ENCODE data around the gene LRBA. TPM values are rescaled to one million over a fixed set of nuclear protein-coding genes. Genes with fewer than 3 reads are reported as not detected.

LRBA gene
- total and polyA plus RNA-seq, 9 of the 15 experiments (the other 6 are each of a cell fraction or from before 2014, with no cell fraction given): 24.2 to 88.7 (median 59.7) TPM

DNA sequence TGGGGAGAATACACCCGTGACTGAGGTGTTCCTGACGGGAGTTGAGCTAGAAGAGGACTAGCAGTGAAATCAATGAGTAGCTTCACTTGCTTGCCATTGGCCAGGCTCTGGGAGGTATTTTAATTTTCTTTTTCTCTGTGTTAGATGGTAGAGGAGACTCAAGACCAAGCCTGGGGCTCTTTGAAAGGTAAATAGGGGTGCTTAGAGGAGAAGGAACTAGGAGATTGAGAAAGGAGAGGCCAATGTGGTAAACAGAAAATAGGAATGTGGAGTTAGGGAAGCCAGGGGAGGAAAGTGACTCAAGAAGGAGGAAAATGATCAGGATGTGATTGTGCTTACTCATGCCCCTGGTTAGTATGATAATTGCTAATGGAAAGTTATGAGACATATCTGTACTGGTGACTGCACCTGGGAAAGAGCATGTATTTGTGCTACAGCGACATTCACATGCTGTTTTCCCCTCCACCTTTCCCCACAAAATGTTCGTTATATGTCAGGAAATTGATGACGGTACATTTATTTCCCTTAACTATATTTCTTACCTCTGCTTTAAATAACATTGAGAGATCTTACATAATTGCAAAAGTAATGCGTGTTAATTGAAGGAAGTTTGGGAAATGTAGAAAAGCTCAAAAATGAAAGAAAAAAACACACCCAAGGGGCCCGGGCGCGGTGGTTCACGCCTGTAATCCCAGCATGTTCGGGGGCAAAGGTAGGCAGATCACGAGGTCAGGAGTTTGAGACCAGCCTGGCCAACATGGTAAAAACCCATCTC is 16.9 kb upstream of the LRBA start (continued):
- no peak for TF ChIP-seq ZNF407 (IDR thresholded peaks at IDR 0.05; ENCODE audit: low read depth)
- TF ChIP-seq E2F3 (CRISPR knock-in tag; IDR thresholded peaks at IDR 0.05): no peak
- TF ChIP-seq, protein P1, sequence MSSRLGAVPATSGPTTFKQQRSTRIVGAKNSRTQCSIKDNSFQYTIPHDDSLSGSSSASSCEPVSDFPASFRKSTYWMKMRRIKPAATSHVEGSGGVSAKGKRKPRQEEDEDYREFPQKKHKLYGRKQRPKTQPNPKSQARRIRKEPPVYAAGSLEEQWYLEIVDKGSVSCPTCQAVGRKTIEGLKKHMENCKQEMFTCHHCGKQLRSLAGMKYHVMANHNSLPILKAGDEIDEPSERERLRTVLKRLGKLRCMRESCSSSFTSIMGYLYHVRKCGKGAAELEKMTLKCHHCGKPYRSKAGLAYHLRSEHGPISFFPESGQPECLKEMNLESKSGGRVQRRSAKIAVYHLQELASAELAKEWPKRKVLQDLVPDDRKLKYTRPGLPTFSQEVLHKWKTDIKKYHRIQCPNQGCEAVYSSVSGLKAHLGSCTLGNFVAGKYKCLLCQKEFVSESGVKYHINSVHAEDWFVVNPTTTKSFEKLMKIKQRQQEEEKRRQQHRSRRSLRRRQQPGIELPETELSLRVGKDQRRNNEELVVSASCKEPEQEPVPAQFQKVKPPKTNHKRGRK (tag; IDR thresholded peaks at IDR 0.05): no peak
- TF ChIP-seq SMARCB1 (IDR thresholded peaks at IDR 0.05; ENCODE audit: insufficient read length, low read depth): peak; percentile 21
- TF ChIP-seq, protein P2, sequence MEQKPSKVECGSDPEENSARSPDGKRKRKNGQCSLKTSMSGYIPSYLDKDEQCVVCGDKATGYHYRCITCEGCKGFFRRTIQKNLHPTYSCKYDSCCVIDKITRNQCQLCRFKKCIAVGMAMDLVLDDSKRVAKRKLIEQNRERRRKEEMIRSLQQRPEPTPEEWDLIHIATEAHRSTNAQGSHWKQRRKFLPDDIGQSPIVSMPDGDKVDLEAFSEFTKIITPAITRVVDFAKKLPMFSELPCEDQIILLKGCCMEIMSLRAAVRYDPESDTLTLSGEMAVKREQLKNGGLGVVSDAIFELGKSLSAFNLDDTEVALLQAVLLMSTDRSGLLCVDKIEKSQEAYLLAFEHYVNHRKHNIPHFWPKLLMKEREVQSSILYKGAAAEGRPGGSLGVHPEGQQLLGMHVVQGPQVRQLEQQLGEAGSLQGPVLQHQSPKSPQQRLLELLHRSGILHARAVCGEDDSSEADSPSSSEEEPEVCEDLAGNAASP (IDR thresholded peaks at IDR 0.05): no peak
- no peak for TF ChIP-seq FUS (optimal IDR thresholded peaks at IDR 0.05; ENCODE audit: low read depth, low read length)
- peak; percentile 80 for TF ChIP-seq POLR2H (tag; IDR thresholded peaks at IDR 0.05; ENCODE audit: low read depth)
- peak; percentile 63; the same call in 1 of the 2 replicates for TF ChIP-seq ATF7 (IDR thresholded peaks at IDR 0.05)
- no peak for TF ChIP-seq MXI1 (IDR thresholded peaks at IDR 0.05; ENCODE audit: low read depth, low read length)
- TF ChIP-seq ZNF75A (CRISPR knock-in tag; IDR thresholded peaks at IDR 0.05): no peak
- peak; percentile 84 to 88 for TF ChIP-seq TRIM24 (IDR thresholded peaks at IDR 0.05)
- TF ChIP-seq BCOR (IDR thresholded peaks at IDR 0.05): peak; percentile 38; the same call in 1 of the 2 replicates
- peak; percentile 96 for TF ChIP-seq NFATC3 (IDR thresholded peaks at IDR 0.05)
- TF ChIP-seq PTTG1 (tag; IDR thresholded peaks at IDR 0.05; ENCODE audit: low read depth): no peak
- TF ChIP-seq ZKSCAN1 (IDR thresholded peaks at IDR 0.05; ENCODE audit: low read depth, low read length): no peak
- no peak for TF ChIP-seq POLR2AphosphoS2 (IDR thresholded peaks at IDR 0.05; ENCODE audit: low read length)
- TF ChIP-seq L3MBTL2 (IDR thresholded peaks at IDR 0.05): peak; percentile 24; the same call in 1 of the 2 replicates
- TF ChIP-seq CSDE1 (IDR thresholded peaks at IDR 0.05): no peak
- peak; percentile 74 for TF ChIP-seq NFIC (IDR thresholded peaks at IDR 0.05)

All from K562 (cell line).